AG04449 (cell line): ENCODE results near the gene CLDND2.

Source experiments
- CTCF ChIA-PET: fragments of 350-600 bp; formaldehyde crosslinking; extraction: SDS; loops from one replicate; lab custom pipeline; 2021; ENCODE audit warnings: antibody characterized with exemption; lab: Yijun Ruan, JAX
- POLR2A ChIA-PET: fragments of 400-600, 350-600 bp; formaldehyde crosslinking; extraction: SDS; loops from one replicate; lab custom pipeline; 2020; ENCODE audit warnings: antibody characterized with exemption, inconsistent platforms; lab: Yijun Ruan, JAX
- DNase-seq: peaks from one replicate; pipeline ENCODE4 v3.0.0-alpha.2; 2010; ENCODE audit warnings: low read depth, low spot score
- H3K4me3 ChIP-seq: 2 replicates; pipeline ENCODE4 v1.5.1; 2011; ENCODE audit warnings: low read depth, mild to moderate bottlenecking, control low read depth, low read length
- CTCF ChIP-seq: IDR thresholded peaks from one replicate; pipeline ENCODE4 v1.5.1; 2011; ENCODE audit warnings: mild to moderate bottlenecking, moderate library complexity, low read length, control low read depth, inconsistent platforms; ENCODE audit not compliant: insufficient read depth; ENCODE audit errors: missing control alignments

Gene CLDND2

DNA sequence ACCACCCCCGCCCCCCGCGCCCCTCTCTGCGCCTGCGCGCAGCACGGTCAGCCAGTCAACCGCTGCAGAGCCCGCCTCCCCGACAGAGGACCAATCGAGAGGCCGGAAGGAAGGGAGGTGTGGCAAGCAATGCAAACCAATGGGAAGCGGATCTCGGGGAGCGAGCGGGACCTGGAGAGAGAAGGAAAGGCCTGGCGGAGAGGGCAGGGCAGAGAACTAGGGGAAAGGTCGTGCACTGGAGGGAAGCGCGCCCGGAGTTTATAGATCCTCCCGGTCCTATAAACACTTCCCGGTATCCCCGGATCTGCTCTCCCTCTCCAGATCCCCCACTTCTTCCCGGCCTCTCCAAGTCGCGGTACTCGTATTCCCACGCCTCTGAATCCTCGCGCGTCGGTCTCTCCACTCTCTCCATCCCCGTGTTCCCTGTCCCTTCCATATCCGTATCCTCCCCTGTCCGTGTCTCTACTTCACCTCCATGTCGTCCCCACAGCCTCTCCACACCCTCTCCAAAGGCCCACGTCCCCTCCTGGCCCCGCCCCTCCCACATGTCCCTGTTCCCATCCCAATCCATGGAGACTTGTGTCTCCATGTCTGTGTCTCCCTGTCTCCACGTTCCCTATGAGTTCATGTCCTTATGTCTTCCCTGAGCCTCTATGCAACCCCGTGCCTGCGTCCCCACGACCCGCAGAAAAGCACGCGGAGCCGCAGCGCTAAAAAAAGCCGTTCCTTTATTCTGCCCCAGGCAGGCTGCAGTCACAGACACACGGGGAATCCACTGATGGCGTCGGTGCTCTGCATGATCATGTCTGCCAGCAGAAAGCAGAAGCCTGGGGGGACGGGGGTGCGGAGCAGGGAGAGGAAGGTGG is 2.2 kb downstream of the CLDND2 start:
- peak overlapping the region; percentile 96 for H3K4me3 ChIP-seq
- ChIA-PET POLR2A (interaction anchor here (1.2 to 2.3 kb wide), 3 partner anchors 27 to 322 kb away, joined by 6 to 14 read pairs (median 7); no protein-coding TSS in a partner anchor), CTCF (interaction anchor here (0.6 to 1.8 kb wide), 3 partner anchors 27 to 55 kb away, joined by 4 to 10 read pairs (median 4); no protein-coding TSS in a partner anchor)
- peak; percentile 82 for DNase-seq
- TF ChIP-seq CTCF = no peak

GRCh38 chr19:51365965-51366388 is 2.8 kb downstream of the CLDND2 start, which contains the start of gene ETFB:
TSS of gene ETFB (minus strand) at chr19:51366388. CDS start at chr19:51366326, 62 bp downstream.
- DNase-seq = no peak
- CTCF ChIA-PET = interaction anchor here (0.6 kb wide), 2 partner anchors 28 to 55 kb away, joined by 3 to 4 read pairs; no protein-coding TSS in a partner anchor

GRCh38 chr19:51365211-51365964 is 3.4 kb downstream of the CLDND2 start:
- no peak for DNase-seq
- ChIA-PET CTCF (interaction anchor here (0.6 kb wide), 2 partner anchors 27 to 56 kb away, joined by 3 to 4 read pairs; no protein-coding TSS in a partner anchor), POLR2A (interaction anchor here (1.2 kb wide), 1 partner anchor 26 kb away, joined by 7 read pairs; no protein-coding TSS in a partner anchor)

More at GRCh38 chr19:51365965-51366388, 2.8 kb downstream of the CLDND2 start, which contains the start of gene ETFB:
- peak within 1 kb of the TSS; percentile 96 for H3K4me3 ChIP-seq
- TF ChIP-seq CTCF = no peak
- POLR2A ChIA-PET = interaction anchor here (1.2 kb wide), 1 partner anchor 27 kb away, joined by 7 read pairs; no protein-coding TSS in a partner anchor

GRCh38 chr19:51364200-51365106 is 4.3 kb downstream of the CLDND2 start:
- no peak overlapping the region for H3K4me3 ChIP-seq
- no peak for TF ChIP-seq CTCF
- ChIA-PET CTCF (interaction anchor here (0.9 to 1.0 kb wide), 2 partner anchors 21 to 25 kb away, joined by 3 read pairs; no protein-coding TSS in a partner anchor), POLR2A (no interaction called here)
- no peak for DNase-seq

More at GRCh38 chr19:51365211-51365964, 3.4 kb downstream of the CLDND2 start:
- peak overlapping the region; percentile 96 for H3K4me3 ChIP-seq
- TF ChIP-seq CTCF = peak; percentile 1

GRCh38 chr19:51361239-51361638 is 7.6 kb downstream of the CLDND2 start:
- no peak for DNase-seq
- ChIA-PET CTCF (no interaction called here), POLR2A (interaction anchor here (0.6 kb wide), 1 partner anchor 1734 kb away, joined by 3 read pairs; no protein-coding TSS in a partner anchor)
- no peak for TF ChIP-seq CTCF
- no peak overlapping the region for H3K4me3 ChIP-seq
